HEK293 (cell line): ENCODE data around the gene CACNA1C.

Source experiments
- FEZF1 ChIP-seq: fragments of 450-650 bp; formaldehyde crosslinking; IDR thresholded peaks from 2 replicates; pipeline ENCODE4 v1.5.1; 2016; ENCODE audit warnings: missing biosample characterization, missing genetic modification characterization
- GFI1B ChIP-seq: fragments of 450-650 bp; formaldehyde crosslinking; IDR thresholded peaks from 2 replicates; pipeline ENCODE4 v1.5.1; 2016; ENCODE audit warnings: missing biosample characterization, missing genetic modification characterization
- HOXC10 ChIP-seq: sonication (generic); formaldehyde crosslinking; IDR thresholded peaks from 2 replicates; pipeline ENCODE4 v1.8.1; 2023; ENCODE audit warnings: mild to moderate bottlenecking, missing genetic modification reagents
- KLF8 ChIP-seq: fragments of 450-650 bp; formaldehyde crosslinking; IDR thresholded peaks from 2 replicates; pipeline ENCODE4 v1.5.1; 2016; ENCODE audit warnings: missing biosample characterization, missing genetic modification characterization
- MEIS1 ChIP-seq: sonication (generic); formaldehyde crosslinking; IDR thresholded peaks from 2 replicates; pipeline ENCODE4 v1.8.1; 2022; ENCODE audit warnings: missing genetic modification reagents, mild to moderate bottlenecking, borderline replicate concordance
- OVOL3 ChIP-seq: fragments of 450-650 bp; formaldehyde crosslinking; IDR thresholded peaks from 2 replicates; pipeline ENCODE4 v1.5.1; 2016; ENCODE audit warnings: missing biosample characterization, missing genetic modification characterization
- RBAK ChIP-seq: fragments of 450-650 bp; formaldehyde crosslinking; IDR thresholded peaks from 2 replicates; pipeline ENCODE4 v1.5.1; 2016; ENCODE audit warnings: missing biosample characterization, missing genetic modification characterization
- SCRT2 ChIP-seq: fragments of 450-650 bp; formaldehyde crosslinking; IDR thresholded peaks from 2 replicates; pipeline ENCODE4 v1.5.1; 2016; ENCODE audit warnings: missing biosample characterization, missing genetic modification characterization
- YY2 ChIP-seq: fragments of 450-650 bp; formaldehyde crosslinking; IDR thresholded peaks from 2 replicates; pipeline ENCODE4 v1.5.1; 2016; ENCODE audit warnings: missing biosample characterization, missing genetic modification characterization
- ZBTB7A ChIP-seq: fragments of 450-650 bp; formaldehyde crosslinking; IDR thresholded peaks from 2 replicates; pipeline ENCODE4 v1.5.1; 2016; ENCODE audit warnings: low read depth, missing biosample characterization, missing genetic modification characterization
- ZFP3 ChIP-seq: fragments of 450-650 bp; formaldehyde crosslinking; IDR thresholded peaks from 2 replicates; pipeline ENCODE4 v1.5.1; 2016; ENCODE audit warnings: low read depth, missing biosample characterization, missing genetic modification characterization
- ZIC2 ChIP-seq: fragments of 450-650 bp; formaldehyde crosslinking; IDR thresholded peaks from 2 replicates; pipeline ENCODE4 v1.5.1; 2016; ENCODE audit warnings: missing biosample characterization, missing genetic modification characterization
- ZNF10 ChIP-seq: fragments of 450-650 bp; formaldehyde crosslinking; IDR thresholded peaks from 2 replicates; pipeline ENCODE4 v1.5.1; 2017; ENCODE audit warnings: missing biosample characterization, missing genetic modification characterization
- ZNF114 ChIP-seq: fragments of 450-650 bp; formaldehyde crosslinking; IDR thresholded peaks from 2 replicates; pipeline ENCODE4 v1.5.0; 2017; ENCODE audit warnings: missing biosample characterization, missing genetic modification characterization
- ZNF132 ChIP-seq: fragments of 450-650 bp; formaldehyde crosslinking; IDR thresholded peaks from 2 replicates; pipeline ENCODE4 v1.5.1; 2017; ENCODE audit warnings: missing biosample characterization, missing genetic modification characterization, borderline replicate concordance
- ZNF133 ChIP-seq: fragments of 450-650 bp; formaldehyde crosslinking; IDR thresholded peaks from 2 replicates; pipeline ENCODE4 v1.5.1; 2016; ENCODE audit warnings: missing biosample characterization, missing genetic modification characterization
- ZNF138 ChIP-seq: fragments of 450-650 bp; formaldehyde crosslinking; IDR thresholded peaks from 2 replicates; pipeline ENCODE4 v1.5.1; 2016; ENCODE audit warnings: missing biosample characterization, missing genetic modification characterization, borderline replicate concordance
- ZNF148 ChIP-seq: fragments of 450-650 bp; formaldehyde crosslinking; IDR thresholded peaks from 2 replicates; pipeline ENCODE4 v1.5.0; 2017; ENCODE audit warnings: missing biosample characterization, missing genetic modification characterization, borderline replicate concordance
- ZNF155 ChIP-seq: fragments of 450-650 bp; formaldehyde crosslinking; IDR thresholded peaks from 2 replicates; pipeline ENCODE4 v1.5.1; 2016; ENCODE audit warnings: missing biosample characterization, missing genetic modification characterization
- ZNF175 ChIP-seq: fragments of 450-650 bp; formaldehyde crosslinking; IDR thresholded peaks from 2 replicates; pipeline ENCODE4 v1.5.1; 2016; ENCODE audit warnings: missing biosample characterization, missing genetic modification characterization
- ZNF2 ChIP-seq: fragments of 450-650 bp; formaldehyde crosslinking; IDR thresholded peaks from 2 replicates; pipeline ENCODE4 v1.5.1; 2016; ENCODE audit warnings: missing biosample characterization, missing genetic modification characterization
- ZNF211 ChIP-seq: fragments of 450-650 bp; formaldehyde crosslinking; IDR thresholded peaks from 2 replicates; pipeline ENCODE4 v1.5.1; 2016; ENCODE audit warnings: low read depth, missing biosample characterization, missing genetic modification characterization
- ZNF221 ChIP-seq: fragments of 450-650 bp; formaldehyde crosslinking; IDR thresholded peaks from 2 replicates; pipeline ENCODE4 v1.5.1; 2017; ENCODE audit warnings: missing biosample characterization, missing genetic modification characterization, borderline replicate concordance
- ZNF223 ChIP-seq: fragments of 450-650 bp; formaldehyde crosslinking; IDR thresholded peaks from 2 replicates; pipeline ENCODE4 v1.5.1; 2016; ENCODE audit warnings: missing biosample characterization, missing genetic modification characterization
- ZNF239 ChIP-seq: fragments of 450-650 bp; formaldehyde crosslinking; IDR thresholded peaks from 2 replicates; pipeline ENCODE4 v1.5.1; 2016; ENCODE audit warnings: missing biosample characterization, missing genetic modification characterization
- ZNF24 ChIP-seq: fragments of 450-650 bp; formaldehyde crosslinking; IDR thresholded peaks from 2 replicates; pipeline ENCODE4 v1.5.1; 2016; ENCODE audit warnings: missing biosample characterization, missing genetic modification characterization
- ZNF266 ChIP-seq: fragments of 450-650 bp; formaldehyde crosslinking; IDR thresholded peaks from 2 replicates; pipeline ENCODE4 v1.5.1; 2016; ENCODE audit warnings: missing biosample characterization, missing genetic modification characterization, low read depth
- ZNF311 ChIP-seq: fragments of 450-650 bp; formaldehyde crosslinking; IDR thresholded peaks from 2 replicates; pipeline ENCODE4 v1.5.1; 2017; ENCODE audit warnings: missing biosample characterization, missing genetic modification characterization, borderline replicate concordance
- ZNF426 ChIP-seq: fragments of 450-650 bp; formaldehyde crosslinking; IDR thresholded peaks from 2 replicates; pipeline ENCODE4 v1.5.1; 2017; ENCODE audit warnings: missing biosample characterization, missing genetic modification characterization, mild to moderate bottlenecking, inconsistent platforms, moderate library complexity
- ZNF501 ChIP-seq: fragments of 450-650 bp; formaldehyde crosslinking; IDR thresholded peaks from 2 replicates; pipeline ENCODE4 v1.5.1; 2016; ENCODE audit warnings: missing biosample characterization, missing genetic modification characterization
- ZNF521 ChIP-seq: fragments of 450-650 bp; formaldehyde crosslinking; IDR thresholded peaks from 2 replicates; pipeline ENCODE4 v1.5.1; 2017; ENCODE audit warnings: missing biosample characterization, mild to moderate bottlenecking, missing genetic modification characterization
- ZNF529 ChIP-seq: fragments of 450-650 bp; formaldehyde crosslinking; IDR thresholded peaks from 2 replicates; pipeline ENCODE4 v1.5.1; 2017; ENCODE audit warnings: missing genetic modification characterization, missing biosample characterization; ENCODE audit not compliant: insufficient replicate concordance
- ZNF530 ChIP-seq: fragments of 450-650 bp; formaldehyde crosslinking; IDR thresholded peaks from 2 replicates; pipeline ENCODE4 v1.5.1; 2016; ENCODE audit warnings: low read depth, missing biosample characterization, missing genetic modification characterization
- ZNF654 ChIP-seq: fragments of 450-650 bp; formaldehyde crosslinking; IDR thresholded peaks from 2 replicates; pipeline ENCODE4 v1.5.1; 2016; ENCODE audit warnings: low read depth, missing biosample characterization, missing genetic modification characterization
- ZNF677 ChIP-seq: fragments of 450-650 bp; IDR thresholded peaks from 2 replicates; pipeline ENCODE4 v1.5.0; 2018; ENCODE audit warnings: missing biosample characterization, mild to moderate bottlenecking, missing genetic modification characterization, moderate library complexity
- ZNF701 ChIP-seq: fragments of 450-650 bp; formaldehyde crosslinking; IDR thresholded peaks from 2 replicates; pipeline ENCODE4 v1.5.1; 2016; ENCODE audit warnings: missing biosample characterization, missing genetic modification characterization
- ZNF747 ChIP-seq: fragments of 450-650 bp; formaldehyde crosslinking; IDR thresholded peaks from 2 replicates; pipeline ENCODE4 v1.5.1; 2016; ENCODE audit warnings: missing biosample characterization, missing genetic modification characterization
- TF ChIP-seq, protein P1 (sequence below): fragments of 450-650 bp; formaldehyde crosslinking; IDR thresholded peaks from 2 replicates; pipeline ENCODE4 v1.5.1; 2016; ENCODE audit warnings: missing biosample characterization, missing genetic modification characterization
- TF ChIP-seq, protein P2 (sequence below): fragments of 450-650 bp; formaldehyde crosslinking; IDR thresholded peaks from 2 replicates; pipeline ENCODE4 v1.5.1; 2016; ENCODE audit warnings: missing biosample characterization, missing genetic modification characterization

The CACNA1C gene

GRCh38 chr12:2052826-2053678 is at the start of gene CACNA1C (continued):
- TF ChIP-seq ZNF677 (tag by site-specific recombination) (no peak), ZNF211 (tag by site-specific recombination) (no peak), ZNF266 (tag by site-specific recombination) (no peak), GFI1B (tag by site-specific recombination) (no peak), ZNF132 (tag by site-specific recombination) (no peak), ZNF148 (tag by site-specific recombination) (no peak), RBAK (tag by site-specific recombination) (no peak), ZFP3 (no peak), OVOL3 (tag by site-specific recombination) (no peak), ZNF10 (tag by site-specific recombination) (no peak), ZNF221 (no peak), ZBTB7A (no peak), FEZF1 (tag by site-specific recombination) (no peak), ZNF501 (tag by site-specific recombination) (0 out of 2 replicates have a peak, but pooled peaks have one; percentile 40), ZNF133 (tag by site-specific recombination) (no peak), ZNF747 (tag by site-specific recombination) (no peak), ZNF529 (tag by site-specific recombination) (no peak), ZNF114 (tag by site-specific recombination) (no peak), ZNF426 (tag by site-specific recombination) (no peak), ZNF521 (tag by site-specific recombination) (no peak), HOXC10 (CRISPR knock-in tag) (no peak), ZNF155 (tag by site-specific recombination) (no peak), ZNF223 (tag by site-specific recombination) (no peak), ZNF24 (no peak), ZNF138 (tag by site-specific recombination) (no peak), ZNF175 (tag by site-specific recombination) (no peak), SCRT2 (tag by site-specific recombination) (no peak), ZIC2 (tag by site-specific recombination) (no peak), ZNF311 (tag by site-specific recombination) (no peak), ZNF530 (tag by site-specific recombination) (no peak), KLF8 (peak; percentile 31; the same call in 1 of the 2 replicates), MEIS1 (no peak), ZNF701 (tag by site-specific recombination) (no peak), ZNF239 (tag by site-specific recombination) (no peak), ZNF2 (no peak), YY2 (no peak), ZNF654 (no peak)
- TF ChIP-seq, protein P1, sequence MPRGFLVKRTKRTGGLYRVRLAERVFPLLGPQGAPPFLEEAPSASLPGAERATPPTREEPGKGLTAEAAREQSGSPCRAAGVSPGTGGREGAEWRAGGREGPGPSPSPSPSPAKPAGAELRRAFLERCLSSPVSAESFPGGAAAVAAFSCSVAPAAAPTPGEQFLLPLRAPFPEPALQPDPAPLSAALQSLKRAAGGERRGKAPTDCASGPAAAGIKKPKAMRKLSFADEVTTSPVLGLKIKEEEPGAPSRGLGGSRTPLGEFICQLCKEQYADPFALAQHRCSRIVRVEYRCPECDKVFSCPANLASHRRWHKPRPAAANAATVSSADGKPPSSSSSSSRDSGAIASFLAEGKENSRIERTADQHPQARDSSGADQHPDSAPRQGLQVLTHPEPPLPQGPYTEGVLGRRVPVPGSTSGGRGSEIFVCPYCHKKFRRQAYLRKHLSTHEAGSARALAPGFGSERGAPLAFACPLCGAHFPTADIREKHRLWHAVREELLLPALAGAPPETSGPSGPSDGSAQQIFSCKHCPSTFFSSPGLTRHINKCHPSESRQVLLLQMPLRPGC (tag by site-specific recombination), result no peak
- TF ChIP-seq, protein P2, sequence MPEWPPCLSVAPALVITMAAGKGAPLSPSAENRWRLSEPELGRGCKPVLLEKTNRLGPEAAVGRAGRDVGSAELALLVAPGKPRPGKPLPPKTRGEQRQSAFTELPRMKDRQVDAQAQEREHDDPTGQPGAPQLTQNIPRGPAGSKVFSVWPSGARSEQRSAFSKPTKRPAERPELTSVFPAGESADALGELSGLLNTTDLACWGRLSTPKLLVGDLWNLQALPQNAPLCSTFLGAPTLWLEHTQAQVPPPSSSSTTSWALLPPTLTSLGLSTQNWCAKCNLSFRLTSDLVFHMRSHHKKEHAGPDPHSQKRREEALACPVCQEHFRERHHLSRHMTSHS (tag by site-specific recombination), result no peak
